AML-193 (cell line): ENCODE data around the gene TSPYL1.
"Not testable (repeated sequence)": the region's sequence is repeated elsewhere in the genome, so short reads cannot be mapped to it uniquely, and the experiment has no call there.

Experiments
- DNase-seq, 2 experiments: peaks; one replicate each; lab custom pipeline; 2025; lab: John Stamatoyannopoulos, UW

Gene TSPYL1

GRCh38 chr6:116279232-116280160, at the start of gene TSPYL1:
TSPYL1 (minus strand) TSS chr6:116279930; CDS start chr6:116279830, 100 bp downstream.
- peak; percentile 98 to 99 for DNase-seq

GRCh38 chr6:116329156-116329555, 49.4 kb upstream of the TSPYL1 start:
- no peak for DNase-seq

DNA sequence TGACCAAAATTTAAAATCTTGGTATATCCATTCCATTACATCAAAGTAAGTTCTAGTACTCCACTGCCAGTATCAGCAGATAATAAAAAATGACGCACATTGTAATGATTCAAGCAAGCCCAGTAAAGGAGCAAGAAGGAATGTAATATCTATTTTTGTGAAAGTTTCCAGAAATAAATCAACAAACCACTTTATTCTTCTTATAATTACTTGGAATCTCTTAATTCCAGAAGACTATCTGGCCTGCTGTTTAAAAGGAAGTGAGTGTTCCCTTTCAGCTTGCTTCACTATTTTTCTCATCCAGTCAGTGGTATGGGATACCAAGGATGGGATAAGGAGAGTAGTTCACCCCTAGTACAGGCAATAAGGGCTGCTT, 48.8 kb upstream of the TSPYL1 start:
- no peak for DNase-seq

- DNase-seq, result no peak
Measured at GRCh38 chr6:116327803-116328527, 48.2 kb upstream of the TSPYL1 start.

DNA sequence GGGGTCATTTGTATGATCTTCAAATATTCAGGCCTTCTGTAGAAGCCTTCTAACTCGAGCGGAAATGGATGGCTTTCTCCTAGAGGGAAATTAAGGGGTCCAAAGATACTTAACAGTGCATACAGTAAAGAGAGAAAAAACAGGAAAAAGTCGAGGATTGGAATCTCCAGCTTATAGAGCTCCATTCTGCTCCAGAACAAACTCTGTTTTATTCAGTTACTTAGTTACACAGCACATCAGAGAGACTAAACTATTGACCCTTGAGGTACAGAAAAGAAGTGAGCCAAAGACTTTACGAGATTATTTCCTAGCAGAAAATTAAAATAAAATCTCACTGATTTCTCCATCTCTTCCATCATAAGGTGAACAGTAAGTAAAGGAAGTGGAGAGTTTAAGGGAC, 47.3 kb upstream of the TSPYL1 start:
- no peak for DNase-seq

GRCh38 chr6:116326181-116326671, 46.5 kb upstream of the TSPYL1 start:
- no peak for DNase-seq

DNA sequence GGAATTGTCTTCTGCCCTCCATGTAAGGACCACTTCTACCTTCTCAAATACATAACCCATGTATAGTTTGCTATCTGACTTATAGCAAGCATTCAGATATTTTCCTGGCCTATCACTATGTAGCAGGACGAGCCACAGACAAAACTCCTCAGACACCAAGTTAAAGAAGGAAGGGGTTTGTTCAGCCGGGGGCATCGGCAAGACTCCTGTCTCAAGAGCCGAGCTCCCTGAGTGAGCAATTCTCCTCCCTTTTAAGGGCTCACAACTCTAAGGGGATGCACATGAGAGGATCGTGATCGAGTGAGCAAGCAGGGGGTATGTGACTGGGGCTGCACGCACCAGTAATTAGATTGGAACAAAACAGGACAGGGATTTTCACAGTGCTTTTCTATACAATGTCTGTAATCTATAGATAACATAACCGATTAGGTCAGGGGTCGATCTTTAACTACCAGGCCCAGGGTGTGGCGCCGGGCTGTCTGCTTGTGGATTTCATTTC, 46.0 kb upstream of the TSPYL1 start:
- DNase-seq, result not testable (repeated sequence)

- DNase-seq, result no peak
Measured at GRCh38 chr6:116323863-116324262, 44.1 kb upstream of the TSPYL1 start.

DNA sequence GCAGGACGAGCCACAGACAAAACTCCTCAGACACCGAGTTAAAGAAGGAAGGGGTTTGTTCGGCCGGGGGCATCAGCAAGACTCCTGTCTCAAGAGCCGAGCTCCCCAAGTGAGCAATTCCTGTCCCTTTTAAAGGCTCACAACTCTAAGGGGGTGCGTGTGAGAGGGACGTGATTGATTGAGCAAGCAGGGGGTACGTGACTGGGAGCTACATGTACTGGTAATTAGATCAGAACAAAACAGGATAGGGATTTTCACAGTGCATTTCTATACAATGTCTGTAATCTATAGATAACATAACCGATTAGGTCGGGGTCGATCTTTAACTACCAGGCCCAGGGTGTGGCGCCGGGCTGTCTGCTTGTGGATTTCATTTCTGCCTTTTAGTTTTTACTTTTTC, 42.2 kb upstream of the TSPYL1 start:
- not testable (repeated sequence) for DNase-seq

- DNase-seq, result no peak
Measured at GRCh38 chr6:116316772-116317467, 37.2 kb upstream of the TSPYL1 start.

- peak; percentile 76 to 81 for DNase-seq
Measured at GRCh38 chr6:116314878-116315277, 35.1 kb upstream of the TSPYL1 start.

DNA sequence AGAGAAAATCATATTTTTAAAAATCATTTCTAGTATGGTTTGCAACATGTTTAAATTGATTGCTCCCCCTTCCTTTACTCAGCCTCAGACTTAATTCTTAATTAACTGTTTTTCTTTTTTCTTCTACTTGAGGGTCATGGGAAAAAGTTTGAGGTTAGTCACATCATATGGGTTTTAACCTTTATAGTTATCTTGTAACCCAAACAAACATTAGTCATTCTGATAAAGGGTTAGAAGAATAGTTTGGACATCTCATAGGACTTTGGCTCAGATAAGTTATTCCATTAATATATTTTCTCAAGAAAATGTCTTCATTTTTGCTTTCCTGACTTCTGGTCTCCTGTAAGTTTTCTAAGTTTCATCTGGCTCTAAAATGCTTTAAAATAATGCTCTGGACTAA, 34.5 kb upstream of the TSPYL1 start:
- DNase-seq, result no peak

DNA sequence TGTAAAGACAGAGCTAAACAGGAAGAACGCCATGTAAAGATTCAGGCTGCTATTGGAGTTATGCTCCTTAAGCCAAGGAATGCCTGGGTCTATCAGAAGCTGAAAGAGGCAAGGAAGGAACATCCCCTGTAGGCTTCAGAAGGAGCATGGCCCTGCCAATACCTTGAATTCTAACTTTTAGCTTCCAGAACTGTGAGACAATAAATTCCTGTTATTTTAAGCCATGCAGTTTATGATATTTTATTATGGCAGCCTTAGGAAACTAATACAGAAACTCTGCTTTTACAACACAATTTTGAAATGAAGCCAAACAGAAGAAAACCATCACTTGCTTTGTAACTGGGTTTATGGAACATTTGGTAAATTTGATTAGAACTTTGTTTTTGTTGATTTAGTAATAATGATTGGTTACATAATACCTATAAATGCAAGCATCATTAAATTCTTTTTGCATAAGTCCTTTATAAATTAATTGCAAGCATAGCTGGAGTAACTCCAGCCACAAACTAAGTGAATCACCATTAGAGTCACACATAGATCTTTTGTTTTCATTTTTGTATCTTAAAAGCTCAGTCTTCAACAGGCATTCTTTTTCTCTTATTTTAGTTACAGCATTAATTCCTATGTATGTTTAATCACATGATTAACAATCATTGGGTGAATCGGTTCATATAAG, 33.5 kb upstream of the TSPYL1 start:
- DNase-seq, result no peak

GRCh38 chr6:116309657-116310056, 29.9 kb upstream of the TSPYL1 start:
- DNase-seq, result no peak

- DNase-seq, result no peak
Measured at GRCh38 chr6:116309001-116309400, 29.3 kb upstream of the TSPYL1 start.

GRCh38 chr6:116307633-116308032, 27.9 kb upstream of the TSPYL1 start:
- no peak for DNase-seq

- DNase-seq, result no peak
Measured at GRCh38 chr6:116307001-116307400, 27.3 kb upstream of the TSPYL1 start.

GRCh38 chr6:116304538-116305097, 24.9 kb upstream of the TSPYL1 start:
- DNase-seq, result no peak

DNA sequence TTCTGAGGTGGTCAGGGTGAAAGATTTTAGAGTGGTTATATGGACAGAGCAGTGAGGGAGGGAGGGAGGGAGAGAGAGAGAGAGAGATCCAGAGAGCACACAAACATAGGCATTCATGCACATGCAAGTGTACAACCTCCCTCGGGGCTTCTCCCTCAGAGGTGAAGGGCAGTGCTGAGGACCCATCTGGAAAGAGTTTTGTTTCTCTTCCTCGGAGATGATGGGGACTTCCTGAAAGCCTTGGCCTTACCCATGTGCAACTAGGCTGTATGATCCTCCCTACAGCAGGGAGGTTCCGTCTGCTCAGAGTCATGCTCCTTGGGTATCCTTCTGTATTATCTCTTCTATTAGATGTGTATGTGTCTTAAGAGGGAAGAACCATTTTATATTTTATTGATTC, 21.4 kb upstream of the TSPYL1 start:
- DNase-seq, result no peak

GRCh38 chr6:116300566-116300965, 20.8 kb upstream of the TSPYL1 start:
- DNase-seq, result no peak

DNA sequence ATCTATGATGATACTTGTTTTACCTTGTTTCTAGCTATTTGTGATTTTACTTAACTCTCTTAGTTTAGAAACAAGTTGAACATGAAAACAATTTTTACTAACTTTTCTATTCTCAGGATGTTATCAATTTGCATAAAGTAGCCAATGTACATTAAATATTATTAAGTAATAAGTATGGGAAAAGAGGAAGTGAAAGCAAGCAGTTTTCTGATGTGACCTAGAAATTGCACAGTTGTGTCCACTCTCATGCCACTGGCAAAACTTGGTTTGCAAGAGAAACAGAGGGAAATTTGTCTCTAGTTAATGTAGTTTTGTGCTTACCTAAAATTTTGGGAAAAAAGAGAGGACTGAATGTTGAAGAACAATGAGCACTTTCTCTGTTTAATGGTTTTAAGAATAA, 19.2 kb upstream of the TSPYL1 start:
- DNase-seq, result peak; percentile 47
